Measurements from ENCODE around the gene ATP5PO. TPM values are rescaled to one million over a fixed set of nuclear protein-coding genes. Genes with fewer than 3 reads are reported as not detected.

The ATP5PO gene
- total and polyA plus RNA-seq, 2 of the 13 experiments (the other 11 are each of a cell fraction or from before 2014, with no cell fraction given): 256 to 297 TPM

DNA sequence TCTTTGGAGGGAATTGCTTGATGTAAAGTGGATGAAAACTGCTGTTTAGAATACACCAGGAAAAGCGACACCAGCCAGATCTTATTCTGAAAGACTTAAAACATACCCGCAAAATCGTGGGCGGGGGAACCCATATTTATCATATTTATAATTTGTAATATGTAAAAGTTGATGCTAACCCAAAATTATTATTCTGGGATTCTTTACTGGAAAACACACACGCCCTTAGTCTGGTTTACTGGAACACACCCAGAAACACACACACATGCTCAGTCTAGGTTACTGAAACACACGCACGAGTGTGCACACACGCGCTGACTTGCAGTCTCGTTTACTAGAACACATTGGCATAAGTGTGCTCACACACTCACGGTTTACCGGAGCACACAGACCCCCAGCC, 32.5 kb downstream of the ATP5PO start (continued):
- TF ChIP-seq, protein P1, sequence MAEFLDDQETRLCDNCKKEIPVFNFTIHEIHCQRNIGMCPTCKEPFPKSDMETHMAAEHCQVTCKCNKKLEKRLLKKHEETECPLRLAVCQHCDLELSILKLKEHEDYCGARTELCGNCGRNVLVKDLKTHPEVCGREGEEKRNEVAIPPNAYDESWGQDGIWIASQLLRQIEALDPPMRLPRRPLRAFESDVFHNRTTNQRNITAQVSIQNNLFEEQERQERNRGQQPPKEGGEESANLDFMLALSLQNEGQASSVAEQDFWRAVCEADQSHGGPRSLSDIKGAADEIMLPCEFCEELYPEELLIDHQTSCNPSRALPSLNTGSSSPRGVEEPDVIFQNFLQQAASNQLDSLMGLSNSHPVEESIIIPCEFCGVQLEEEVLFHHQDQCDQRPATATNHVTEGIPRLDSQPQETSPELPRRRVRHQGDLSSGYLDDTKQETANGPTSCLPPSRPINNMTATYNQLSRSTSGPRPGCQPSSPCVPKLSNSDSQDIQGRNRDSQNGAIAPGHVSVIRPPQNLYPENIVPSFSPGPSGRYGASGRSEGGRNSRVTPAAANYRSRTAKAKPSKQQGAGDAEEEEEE (CRISPR knock-in tag; IDR thresholded peaks at IDR 0.05; ENCODE audit: borderline replicate concordance): no peak
- TF ChIP-seq, protein P2, sequence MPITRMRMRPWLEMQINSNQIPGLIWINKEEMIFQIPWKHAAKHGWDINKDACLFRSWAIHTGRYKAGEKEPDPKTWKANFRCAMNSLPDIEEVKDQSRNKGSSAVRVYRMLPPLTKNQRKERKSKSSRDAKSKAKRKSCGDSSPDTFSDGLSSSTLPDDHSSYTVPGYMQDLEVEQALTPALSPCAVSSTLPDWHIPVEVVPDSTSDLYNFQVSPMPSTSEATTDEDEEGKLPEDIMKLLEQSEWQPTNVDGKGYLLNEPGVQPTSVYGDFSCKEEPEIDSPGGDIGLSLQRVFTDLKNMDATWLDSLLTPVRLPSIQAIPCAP (CRISPR knock-in tag; IDR thresholded peaks at IDR 0.05; ENCODE audit: low read depth): no peak
- TF ChIP-seq, protein P3, sequence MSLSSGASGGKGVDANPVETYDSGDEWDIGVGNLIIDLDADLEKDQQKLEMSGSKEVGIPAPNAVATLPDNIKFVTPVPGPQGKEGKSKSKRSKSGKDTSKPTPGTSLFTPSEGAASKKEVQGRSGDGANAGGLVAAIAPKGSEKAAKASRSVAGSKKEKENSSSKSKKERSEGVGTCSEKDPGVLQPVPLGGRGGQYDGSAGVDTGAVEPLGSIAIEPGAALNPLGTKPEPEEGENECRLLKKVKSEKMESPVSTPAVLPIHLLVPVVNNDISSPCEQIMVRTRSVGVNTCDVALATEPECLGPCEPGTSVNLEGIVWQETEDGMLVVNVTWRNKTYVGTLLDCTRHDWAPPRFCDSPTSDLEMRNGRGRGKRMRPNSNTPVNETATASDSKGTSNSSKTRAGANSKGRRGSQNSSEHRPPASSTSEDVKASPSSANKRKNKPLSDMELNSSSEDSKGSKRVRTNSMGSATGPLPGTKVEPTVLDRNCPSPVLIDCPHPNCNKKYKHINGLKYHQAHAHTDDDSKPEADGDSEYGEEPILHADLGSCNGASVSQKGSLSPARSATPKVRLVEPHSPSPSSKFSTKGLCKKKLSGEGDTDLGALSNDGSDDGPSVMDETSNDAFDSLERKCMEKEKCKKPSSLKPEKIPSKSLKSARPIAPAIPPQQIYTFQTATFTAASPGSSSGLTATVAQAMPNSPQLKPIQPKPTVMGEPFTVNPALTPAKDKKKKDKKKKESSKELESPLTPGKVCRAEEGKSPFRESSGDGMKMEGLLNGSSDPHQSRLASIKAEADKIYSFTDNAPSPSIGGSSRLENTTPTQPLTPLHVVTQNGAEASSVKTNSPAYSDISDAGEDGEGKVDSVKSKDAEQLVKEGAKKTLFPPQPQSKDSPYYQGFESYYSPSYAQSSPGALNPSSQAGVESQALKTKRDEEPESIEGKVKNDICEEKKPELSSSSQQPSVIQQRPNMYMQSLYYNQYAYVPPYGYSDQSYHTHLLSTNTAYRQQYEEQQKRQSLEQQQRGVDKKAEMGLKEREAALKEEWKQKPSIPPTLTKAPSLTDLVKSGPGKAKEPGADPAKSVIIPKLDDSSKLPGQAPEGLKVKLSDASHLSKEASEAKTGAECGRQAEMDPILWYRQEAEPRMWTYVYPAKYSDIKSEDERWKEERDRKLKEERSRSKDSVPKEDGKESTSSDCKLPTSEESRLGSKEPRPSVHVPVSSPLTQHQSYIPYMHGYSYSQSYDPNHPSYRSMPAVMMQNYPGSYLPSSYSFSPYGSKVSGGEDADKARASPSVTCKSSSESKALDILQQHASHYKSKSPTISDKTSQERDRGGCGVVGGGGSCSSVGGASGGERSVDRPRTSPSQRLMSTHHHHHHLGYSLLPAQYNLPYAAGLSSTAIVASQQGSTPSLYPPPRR (CRISPR knock-in tag; IDR thresholded peaks at IDR 0.05; ENCODE audit: borderline replicate concordance): no peak
- TF ChIP-seq ZSCAN20 (CRISPR knock-in tag; IDR thresholded peaks at IDR 0.05; ENCODE audit: borderline replicate concordance): no peak
- TF ChIP-seq, protein P4, sequence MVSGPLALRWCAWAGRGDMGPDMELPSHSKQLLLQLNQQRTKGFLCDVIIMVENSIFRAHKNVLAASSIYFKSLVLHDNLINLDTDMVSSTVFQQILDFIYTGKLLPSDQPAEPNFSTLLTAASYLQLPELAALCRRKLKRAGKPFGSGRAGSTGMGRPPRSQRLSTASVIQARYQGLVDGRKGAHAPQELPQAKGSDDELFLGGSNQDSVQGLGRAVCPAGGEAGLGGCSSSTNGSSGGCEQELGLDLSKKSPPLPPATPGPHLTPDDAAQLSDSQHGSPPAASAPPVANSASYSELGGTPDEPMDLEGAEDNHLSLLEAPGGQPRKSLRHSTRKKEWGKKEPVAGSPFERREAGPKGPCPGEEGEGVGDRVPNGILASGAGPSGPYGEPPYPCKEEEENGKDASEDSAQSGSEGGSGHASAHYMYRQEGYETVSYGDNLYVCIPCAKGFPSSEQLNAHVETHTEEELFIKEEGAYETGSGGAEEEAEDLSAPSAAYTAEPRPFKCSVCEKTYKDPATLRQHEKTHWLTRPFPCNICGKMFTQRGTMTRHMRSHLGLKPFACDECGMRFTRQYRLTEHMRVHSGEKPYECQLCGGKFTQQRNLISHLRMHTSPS (CRISPR knock-in tag; IDR thresholded peaks at IDR 0.05; ENCODE audit: low read depth): no peak
- TF ChIP-seq GTF3A (CRISPR knock-in tag; conservative IDR thresholded peaks at IDR 0.05): no peak
- TF ChIP-seq ZNF17 (CRISPR knock-in tag; IDR thresholded peaks at IDR 0.05): no peak
